A673 (cell line): ENCODE data around the gene CDH4. TPM values are rescaled to one million over a fixed set of nuclear protein-coding genes. Genes with fewer than 3 reads are reported as not detected.

Experiments
- BruUV-seq: library from RNA; stranded (reverse); fragments of 400-500 nt; replicated peaks from 2 replicates; lab custom pipeline; 2021; lab: Mats Ljungman, UMichigan
- CTCF ChIA-PET: fragments of 300-600 bp; sonication (Branson Sonifier 250); formaldehyde crosslinking; loops from one replicate; lab custom pipeline; 2022; ENCODE audit warnings: antibody characterized with exemption; lab: Charles Lee
- POLR2A ChIA-PET: fragments of 300-600 bp; sonication (Branson Sonifier 250); formaldehyde crosslinking; loops from one replicate; lab custom pipeline; 2022; ENCODE audit warnings: antibody characterized with exemption; ENCODE audit not compliant: low non-redundant PET; lab: Charles Lee
- DNase-seq: peaks from one replicate; pipeline ENCODE4 v3.0.0-alpha.2; 2015; ENCODE audit warnings: low spot score
- H3K27ac ChIP-seq: fragments of 200-600 bp; sonication (generic); 2 replicates; pipeline ENCODE4 v1.5.1; 2016; ENCODE audit warnings: mixed run types, low read depth, mild to moderate bottlenecking, mixed read lengths, antibody characterized with exemption, low read length; ENCODE audit not compliant: poor library complexity, severe bottlenecking
- H3K27me3 ChIP-seq: fragments of 200-600 bp; sonication (generic); replicated peaks from 2 replicates; pipeline ENCODE4 v1.6.1; 2017; ENCODE audit warnings: mixed run types, low read depth, mild to moderate bottlenecking, mixed read lengths, antibody characterized with exemption, low read length; ENCODE audit not compliant: insufficient read depth, poor library complexity
- H3K36me3 ChIP-seq: fragments of 200-600 bp; sonication (generic); 2 replicates; pipeline ENCODE4 v1.6.1; 2016; ENCODE audit warnings: mixed run types, mild to moderate bottlenecking, mixed read lengths, antibody characterized with exemption, low read length; ENCODE audit not compliant: insufficient read depth, poor library complexity, severe bottlenecking
- H3K4me1 ChIP-seq: fragments of 200-600 bp; sonication (generic); 2 replicates; pipeline ENCODE4 v1.6.1; 2017; ENCODE audit warnings: mixed run types, mild to moderate bottlenecking, mixed read lengths, antibody characterized with exemption, low read length; ENCODE audit not compliant: insufficient read depth, poor library complexity, severe bottlenecking
- H3K4me3 ChIP-seq: fragments of 200-600 bp; sonication (generic); 2 replicates; pipeline ENCODE4 v1.5.1; 2016; ENCODE audit warnings: low read depth, mixed run types, mild to moderate bottlenecking, mixed read lengths, low read length; ENCODE audit not compliant: poor library complexity, severe bottlenecking
- H3K9me3 ChIP-seq: fragments of 200-600 bp; sonication (generic); 2 replicates; pipeline ENCODE4 v1.6.1; 2016; ENCODE audit warnings: mixed run types, low read depth, mild to moderate bottlenecking, mixed read lengths, antibody characterized with exemption, low read length; ENCODE audit not compliant: poor library complexity, severe bottlenecking
- EZH2 ChIP-seq: fragments of 200-600 bp; sonication (generic); IDR thresholded peaks from 2 replicates; pipeline ENCODE4 v1.6.1; 2017; ENCODE audit warnings: borderline replicate concordance, low read depth, mild to moderate bottlenecking, mixed read lengths, antibody characterized with exemption, low read length; ENCODE audit not compliant: poor library complexity, severe bottlenecking
- intact Hi-C: fragments of 100-400 bp; cut with micrococcal nuclease; formaldehyde crosslinking; loops from one replicate; pipeline ENCODE4 v1.10.0; 2022; ENCODE audit not compliant: unreplicated experiment
- total RNA-seq: library from RNA; stranded (reverse); gene quantifications from 2 replicates; pipeline ENCODE4 v1.2.3, GENCODE V29; 2021
- TF ChIP-seq, protein P1 (sequence below): fragments of 300-800, 200-600 bp; sonication (generic); conservative IDR thresholded peaks from 2 replicates; pipeline ENCODE4 v1.5.1; 2017; ENCODE audit warnings: low read depth, mild to moderate bottlenecking, antibody characterized with exemption, low read length, moderate library complexity, mixed read lengths

Gene CDH4
- total RNA-seq, 1 experiment from 2014 or later, result 8.3 TPM

- no TSS peak for BruUV-seq
- POLR2A ChIA-PET, result no interaction called here
- DNase-seq, result no peak
- H3K27me3 ChIP-seq, result peaks cover 54% of the 10 kb centered on the region
- no peaks in the 10 kb centered on the region for H3K4me1 ChIP-seq
- H3K36me3 ChIP-seq, result no peaks in the 10 kb centered on the region
- intact Hi-C loops, result no loop called here
- H3K9me3 ChIP-seq, result no peaks in the 10 kb centered on the region
- no peak overlapping the region for H3K27ac ChIP-seq
- no peak overlapping the region for H3K4me3 ChIP-seq
- TF ChIP-seq, protein P1, sequence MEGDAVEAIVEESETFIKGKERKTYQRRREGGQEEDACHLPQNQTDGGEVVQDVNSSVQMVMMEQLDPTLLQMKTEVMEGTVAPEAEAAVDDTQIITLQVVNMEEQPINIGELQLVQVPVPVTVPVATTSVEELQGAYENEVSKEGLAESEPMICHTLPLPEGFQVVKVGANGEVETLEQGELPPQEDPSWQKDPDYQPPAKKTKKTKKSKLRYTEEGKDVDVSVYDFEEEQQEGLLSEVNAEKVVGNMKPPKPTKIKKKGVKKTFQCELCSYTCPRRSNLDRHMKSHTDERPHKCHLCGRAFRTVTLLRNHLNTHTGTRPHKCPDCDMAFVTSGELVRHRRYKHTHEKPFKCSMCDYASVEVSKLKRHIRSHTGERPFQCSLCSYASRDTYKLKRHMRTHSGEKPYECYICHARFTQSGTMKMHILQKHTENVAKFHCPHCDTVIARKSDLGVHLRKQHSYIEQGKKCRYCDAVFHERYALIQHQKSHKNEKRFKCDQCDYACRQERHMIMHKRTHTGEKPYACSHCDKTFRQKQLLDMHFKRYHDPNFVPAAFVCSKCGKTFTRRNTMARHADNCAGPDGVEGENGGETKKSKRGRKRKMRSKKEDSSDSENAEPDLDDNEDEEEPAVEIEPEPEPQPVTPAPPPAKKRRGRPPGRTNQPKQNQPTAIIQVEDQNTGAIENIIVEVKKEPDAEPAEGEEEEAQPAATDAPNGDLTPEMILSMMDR, result no peak
- no peak for TF ChIP-seq EZH2
- CTCF ChIA-PET, result no interaction called here
These were observed 253.4 kb downstream of the CDH4 start for GRCh38 chr20:61505508-61505907.

DNA sequence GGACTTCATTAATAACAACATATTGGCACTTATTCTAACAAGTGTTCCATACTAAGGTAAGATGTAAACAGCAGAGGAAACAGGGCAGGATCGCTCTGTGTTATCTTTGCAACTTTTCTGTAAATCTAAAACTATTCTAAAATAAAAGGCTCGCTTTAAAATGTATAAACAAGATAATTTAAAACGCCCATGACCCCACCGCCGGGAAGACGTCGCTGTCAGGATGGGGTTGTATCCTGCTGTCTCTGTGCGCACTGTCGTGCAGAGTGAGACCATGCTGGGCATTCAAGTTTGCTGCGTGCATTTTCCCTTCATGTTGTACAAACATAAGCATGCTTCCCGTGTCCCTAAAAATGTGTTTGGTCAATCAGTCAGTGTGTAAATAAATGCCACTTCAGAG is 255.7 kb downstream of the CDH4 start:
- intact Hi-C loops, result no loop called here
- no peak for DNase-seq
- POLR2A ChIA-PET, result no interaction called here
- no peak for TF ChIP-seq EZH2
- TF ChIP-seq, protein P1, result no peak
- Histone ChIP-seq H3K27me3 (peaks cover 50% of the 10 kb centered on the region), H3K27ac (no peak overlapping the region), H3K9me3 (no peaks in the 10 kb centered on the region), H3K4me1 (no peaks in the 10 kb centered on the region), H3K36me3 (no peaks in the 10 kb centered on the region), H3K4me3 (no peak overlapping the region)
- CTCF ChIA-PET, result no interaction called here
- BruUV-seq, result no TSS peak

DNA sequence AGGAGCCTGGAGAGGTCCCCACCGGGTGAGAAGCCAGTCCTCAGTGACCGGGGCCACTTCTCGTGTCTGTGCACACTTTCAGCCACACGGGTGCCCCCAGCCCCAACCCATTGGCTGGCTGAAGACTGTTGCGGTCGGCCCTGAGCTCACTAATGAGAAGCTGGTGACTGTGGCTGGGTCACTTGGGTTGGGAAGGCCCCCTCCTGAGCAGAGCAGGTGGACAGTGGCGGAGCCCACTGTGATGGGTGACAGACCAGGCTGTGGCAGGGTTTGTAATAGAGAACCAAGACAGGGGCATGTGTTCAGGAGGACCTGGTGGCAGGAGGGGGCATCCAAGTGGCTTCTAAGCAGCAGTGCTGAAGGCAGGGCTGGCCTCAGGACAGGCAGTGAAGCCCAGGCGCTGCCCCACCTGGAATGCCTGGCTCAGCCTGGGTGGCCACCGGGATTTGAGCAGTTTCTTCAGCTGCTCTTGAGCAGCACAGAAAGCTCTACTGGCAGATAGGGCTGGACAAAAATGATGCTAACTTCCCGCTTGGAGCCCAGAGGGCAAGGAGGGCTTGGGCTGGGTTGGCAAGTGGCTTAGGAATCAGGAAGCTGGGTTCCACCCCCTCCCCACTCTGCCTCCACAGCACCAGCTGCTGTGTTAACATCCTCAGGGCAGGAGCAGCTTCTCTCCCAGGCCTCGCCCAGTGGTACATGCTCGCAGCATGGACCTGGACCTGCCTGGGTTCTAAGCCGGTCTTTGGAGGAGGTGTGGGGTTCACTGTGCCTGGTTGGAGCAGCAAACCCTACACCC is 256.4 kb downstream of the CDH4 start:
- TF ChIP-seq, protein P1, result no peak
- no peak for TF ChIP-seq EZH2
- Histone ChIP-seq H3K9me3 (no peaks in the 10 kb centered on the region), H3K36me3 (no peaks in the 10 kb centered on the region), H3K27me3 (peaks cover 46% of the 10 kb centered on the region), H3K4me3 (no peak overlapping the region), H3K27ac (no peak overlapping the region), H3K4me1 (no peaks in the 10 kb centered on the region)
- CTCF ChIA-PET, result no interaction called here
- POLR2A ChIA-PET, result no interaction called here
- DNase-seq, result no peak
- intact Hi-C loops, result no loop called here
- BruUV-seq, result no TSS peak
